HG02588 (cell line): ENCODE data around the gene USP17L11.
"Not testable (repeated sequence)": the region's sequence is repeated elsewhere in the genome, so short reads cannot be mapped to it uniquely, and the experiment has no call there.

Source experiments
- ATAC-seq: cut with Tn5 transposase; IDR thresholded peaks from one replicate; pipeline ENCODE4 v1.9.1; 2021; ENCODE audit warnings: mild to moderate bottlenecking, moderate library complexity; ENCODE audit not compliant: unreplicated experiment

The USP17L11 gene

GRCh38 chr4:9215105-9215504, at the start of gene USP17L11:
USP17L11 (plus strand) TSS chr4:9215405; CDS start chr4:9215405, 0 bp downstream.
- not testable (repeated sequence) for ATAC-seq

GRCh38 chr4:9165990-9166389, 49.2 kb upstream of the USP17L11 start:
- ATAC-seq: not testable (repeated sequence)

- not testable (repeated sequence) for ATAC-seq
Measured at GRCh38 chr4:9169791-9170459, 45.3 kb upstream of the USP17L11 start, which contains the start of gene FAM90A26. FAM90A26 (plus strand) TSS chr4:9170409; CDS start chr4:9173173, 2,764 bp downstream.

GRCh38 chr4:9210357-9210756, 4.8 kb upstream of the USP17L11 start, which contains the start of gene USP17L10:
USP17L10 (plus strand) TSS chr4:9210657; CDS start chr4:9210657, 0 bp downstream.
- not testable (repeated sequence) for ATAC-seq

- ATAC-seq: not testable (repeated sequence)
Measured at GRCh38 chr4:9214701-9215100, 504 bp upstream of the USP17L11 start.

- not testable (repeated sequence) for ATAC-seq
Measured at GRCh38 chr4:9219852-9220251, 4.6 kb downstream of the USP17L11 start, which contains the start of gene USP17L12. USP17L12 (plus strand) TSS chr4:9220152; CDS start chr4:9220152, 0 bp downstream.

GRCh38 chr4:9224596-9224995, 9.4 kb downstream of the USP17L11 start, which contains the start of gene USP17L13:
USP17L13 (plus strand) TSS chr4:9224896; CDS start chr4:9224896, 0 bp downstream.
- not testable (repeated sequence) for ATAC-seq

GRCh38 chr4:9230249-9230648, 15.0 kb downstream of the USP17L11 start:
- not testable (repeated sequence) for ATAC-seq

GRCh38 chr4:9234085-9234484, 18.9 kb downstream of the USP17L11 start, which contains the start of gene USP17L15:
USP17L15 (plus strand) TSS chr4:9234385; CDS start chr4:9234385, 0 bp downstream.
- not testable (repeated sequence) for ATAC-seq

- not testable (repeated sequence) for ATAC-seq
Measured at GRCh38 chr4:9238461-9238860, 23.3 kb downstream of the USP17L11 start.

- not testable (repeated sequence) for ATAC-seq
Measured at GRCh38 chr4:9243579-9243978, 28.4 kb downstream of the USP17L11 start, which contains the start of gene USP17L17. USP17L17 (plus strand) TSS chr4:9243879; CDS start chr4:9243879, 0 bp downstream.

GRCh38 chr4:9247953-9248680, 32.9 kb downstream of the USP17L11 start, which contains the start of gene USP17L18:
USP17L18 (plus strand) TSS chr4:9248630; CDS start chr4:9248630, 0 bp downstream.
- ATAC-seq: not testable (repeated sequence)

- not testable (repeated sequence) for ATAC-seq
Measured at GRCh38 chr4:9253078-9253477, 37.9 kb downstream of the USP17L11 start, which contains the start of gene USP17L19. USP17L19 (plus strand) TSS chr4:9253378; CDS start chr4:9253378, 0 bp downstream.

- ATAC-seq: not testable (repeated sequence)
Measured at GRCh38 chr4:9257824-9258223, 42.6 kb downstream of the USP17L11 start, which contains the start of gene USP17L20. USP17L20 (plus strand) TSS chr4:9258124; CDS start chr4:9258124, 0 bp downstream.

- not testable (repeated sequence) for ATAC-seq
Measured at GRCh38 chr4:9262572-9262971, 47.4 kb downstream of the USP17L11 start, which contains the start of gene USP17L21. USP17L21 (plus strand) TSS chr4:9262872; CDS start chr4:9262872, 0 bp downstream.
